HepG2 (cell line): Measurements from ENCODE around the gene OR8G1. TPM values are rescaled to one million over a fixed set of nuclear protein-coding genes. Genes with fewer than 3 reads are reported as not detected.

ENCODE experiments used
- ATAC-seq: fragments of 200-7000 bp; cut with Tn5 transposase; 3 replicates; pipeline ENCODE4 v1.9.1; 2020; ENCODE audit warnings: mild to moderate bottlenecking, moderate library complexity
- BruUV-seq: library from RNA; stranded (reverse); fragments of 400-500 nt; replicated peaks from 2 replicates; lab custom pipeline; 2021; lab: Mats Ljungman, UMichigan
- CTCF ChIA-PET: fragments of 300-600 bp; formaldehyde crosslinking; extraction: SDS; loops from one replicate; lab custom pipeline; 2021; ENCODE audit warnings: low total read pairs, inconsistent platforms, low intra/inter-chr PET ratio; lab: Yijun Ruan, JAX
- POLR2A ChIA-PET: fragments of 350-600 bp; sonication (Branson Sonifier 250); formaldehyde crosslinking; loops from one replicate; lab custom pipeline; 2020; ENCODE audit warnings: antibody characterized with exemption, inconsistent platforms; lab: Yijun Ruan, JAX
- DNase-seq: peaks from one replicate; pipeline ENCODE4 v3.0.0-alpha.2; 2015; ENCODE audit warnings: low spot score
- FAIRE-seq: peaks from 3 replicates; lab custom pipeline; 2011; peaks lifted over from hg19 to GRCh38; lab: Jason Lieb, UNC
- H2AFZ ChIP-seq: one replicate; pipeline ENCODE4 v1.6.1; 2011; ENCODE audit warnings: low read length, inconsistent platforms
- H3K27ac ChIP-seq: fragments of 300-600 bp; 3 replicates; pipeline ENCODE4 v1.8.0; 2011; ENCODE audit warnings: mixed run types, mild to moderate bottlenecking, mixed read lengths, low read length, inconsistent platforms; ENCODE audit not compliant: insufficient read depth; ENCODE audit errors: extremely low read length
- H3K27me3 ChIP-seq, 2 experiments: fragments of 200-600 bp in 1 of 2; 2 replicates in 1 of 2; 3 replicates in 1 of 2; pipeline versions ENCODE4 v1.6.0 to v1.8.0; 2011; ENCODE audit warnings: low read length in 2 of 2, mild to moderate bottlenecking in 2 of 2, moderate library complexity in 2 of 2, inconsistent platforms in 1 of 2; ENCODE audit not compliant: insufficient read depth in 2 of 2, control insufficient read depth in 1 of 2
- H3K36me3 ChIP-seq, 2 experiments: fragments of 200-600 bp in 1 of 2; replicated peaks in 1 of 2; 2 replicates in 1 of 2; 3 replicates in 1 of 2; pipeline versions ENCODE4 v1.5.1 to v1.8.0; 2011; ENCODE audit warnings: low read length in 2 of 2, inconsistent platforms in 1 of 2; ENCODE audit not compliant: insufficient read depth in 2 of 2, control insufficient read depth in 1 of 2
- H3K4me1 ChIP-seq: 2 replicates; pipeline ENCODE4 v1.5.1; 2012; ENCODE audit warnings: low read length, inconsistent platforms; ENCODE audit not compliant: insufficient read depth
- H3K4me2 ChIP-seq: 2 replicates; pipeline ENCODE4 v1.6.0; 2011; ENCODE audit warnings: low read depth, low read length, inconsistent platforms
- H3K4me3 ChIP-seq, 3 experiments: fragments of 200-600 bp in 1 of 3; sonication (generic), shearing (Covaris generic) in 1 of 3; replicated peaks in 1 of 3; 2 replicates each; pipeline ENCODE4 v1.5.1; 2011 to 2016; ENCODE audit warnings: low read length in 3 of 3, inconsistent platforms in 2 of 3, low read depth in 2 of 3, mild to moderate bottlenecking in 2 of 3, control low read depth in 1 of 3, mixed read lengths in 1 of 3; ENCODE audit not compliant: insufficient read depth in 1 of 3
- H3K79me2 ChIP-seq: one replicate; pipeline ENCODE4 v1.6.1; 2011; ENCODE audit warnings: low read length, inconsistent platforms; ENCODE audit not compliant: insufficient read depth
- H3K9ac ChIP-seq: 2 replicates; pipeline ENCODE4 v1.6.0; 2011; ENCODE audit warnings: mild to moderate bottlenecking, low read depth, low read length, inconsistent platforms; ENCODE audit not compliant: insufficient read depth
- H3K9me3 ChIP-seq: 2 replicates; pipeline ENCODE4 v1.5.1; 2012; ENCODE audit warnings: mild to moderate bottlenecking, low read length
- H4K20me1 ChIP-seq: 2 replicates; pipeline ENCODE4 v1.6.0; 2011; ENCODE audit warnings: inconsistent platforms, mild to moderate bottlenecking, low read length, moderate library complexity; ENCODE audit not compliant: insufficient read depth
- CEBPG ChIP-seq: IDR thresholded peaks from 2 replicates; pipeline ENCODE4 v1.6.1; 2016
- JUND ChIP-seq: sonication (generic); formaldehyde crosslinking; IDR thresholded peaks from 2 replicates; pipeline ENCODE4 v1.8.0; 2022; ENCODE audit warnings: mild to moderate bottlenecking, missing genetic modification reagents
- KLF13 ChIP-seq: sonication (generic); formaldehyde crosslinking; IDR thresholded peaks from 2 replicates; pipeline ENCODE4 v1.4.0; 2020; ENCODE audit warnings: mild to moderate bottlenecking, missing genetic modification reagents
- PHF20 ChIP-seq: sonication (generic); formaldehyde crosslinking; IDR thresholded peaks from 2 replicates; pipeline ENCODE4 v1.5.0; 2020; ENCODE audit warnings: mild to moderate bottlenecking, missing genetic modification reagents
- TCF7 ChIP-seq: sonication (generic); IDR thresholded peaks from 2 replicates; pipeline ENCODE4 v1.6.1; 2016; ENCODE audit warnings: antibody characterized with exemption, low read depth
- ZBTB3 ChIP-seq: sonication (generic); formaldehyde crosslinking; IDR thresholded peaks from 2 replicates; pipeline ENCODE4 v1.4.0; 2020; ENCODE audit warnings: low read depth, mild to moderate bottlenecking, moderate library complexity, missing genetic modification reagents, borderline replicate concordance
- ZFY ChIP-seq: sonication (generic); formaldehyde crosslinking; IDR thresholded peaks from 2 replicates; pipeline ENCODE4 v1.4.0; 2020; ENCODE audit warnings: missing genetic modification reagents
- ZNF101 ChIP-seq: sonication (generic); formaldehyde crosslinking; IDR thresholded peaks from 2 replicates; pipeline ENCODE4 v1.4.0; 2020; ENCODE audit warnings: mild to moderate bottlenecking, low read depth, missing genetic modification reagents, borderline replicate concordance
- ZNF160 ChIP-seq: sonication (generic); formaldehyde crosslinking; IDR thresholded peaks from 2 replicates; pipeline ENCODE4 v1.8.0; 2022; ENCODE audit warnings: mild to moderate bottlenecking, inconsistent platforms, missing genetic modification reagents
- ZNF317 ChIP-seq: sonication (generic); formaldehyde crosslinking; IDR thresholded peaks from 2 replicates; pipeline ENCODE4 v1.5.0; 2020; ENCODE audit warnings: mild to moderate bottlenecking, missing genetic modification reagents
- ZNF589 ChIP-seq: sonication (generic); formaldehyde crosslinking; conservative IDR thresholded peaks from 2 replicates; pipeline ENCODE4 v1.8.0; 2022; ENCODE audit warnings: mild to moderate bottlenecking, moderate library complexity, missing genetic modification reagents
- ZNF672 ChIP-seq: sonication (generic); formaldehyde crosslinking; IDR thresholded peaks from 2 replicates; pipeline ENCODE4 v1.8.1; 2022; ENCODE audit warnings: missing genetic modification reagents
- ZNF788 ChIP-seq: sonication (generic); formaldehyde crosslinking; IDR thresholded peaks from 2 replicates; pipeline ENCODE4 v1.5.0; 2020; ENCODE audit warnings: mild to moderate bottlenecking, missing genetic modification reagents, borderline replicate concordance
- ZSCAN20 ChIP-seq: sonication (generic); formaldehyde crosslinking; IDR thresholded peaks from 2 replicates; pipeline ENCODE4 v1.4.0; 2020; ENCODE audit warnings: missing genetic modification reagents, mild to moderate bottlenecking, borderline replicate concordance
- in situ Hi-C: cut with HindIII; loops from 2 replicates; pipeline ENCODE4 v1.10.0; 2017; ENCODE audit warnings: low pct_unique_long_range_greater_than_20kb; ENCODE audit not compliant: extremely low pct_ligation_motif_present
- intact Hi-C: fragments of 100-400 bp; cut with micrococcal nuclease; formaldehyde crosslinking; loops from one replicate; pipeline ENCODE4 v1.10.0; 2022; ENCODE audit not compliant: unreplicated experiment
- polyA plus RNA-seq, 8 experiments: library from polyadenylated mRNA; depleted of rRNA in 3 of 8; stranded (reverse) in 7 of 8; unstranded in 1 of 8; fragments of >200 nt; fragmentation: Illumina TruSeq in 4 of 8; extraction: Trizol in 4 of 8; gene quantifications; 2 replicates each; pipeline versions ENCODE4 v1.2.1 to v1.2.3, GENCODE V29; 2011 to 2016; ENCODE audit warnings: low read depth in 4 of 8, missing spikeins in 1 of 8, mixed read lengths in 1 of 8; ENCODE audit not compliant: insufficient read depth in 1 of 8
- total RNA-seq, 5 experiments: library from RNA; depleted of rRNA; stranded (reverse); fragments of >200 nt; fragmentation: Illumina TruSeq; extraction: Trizol; gene quantifications; 2 replicates each; pipeline ENCODE4 v1.2.3, GENCODE V29; 2016; ENCODE audit warnings: low read depth in 1 of 5
- TF ChIP-seq, protein P1 (sequence below): fragments of 450-650 bp; IDR thresholded peaks from 2 replicates; pipeline ENCODE4 v1.6.1; 2017
- TF ChIP-seq, protein P2 (sequence below): sonication (generic); formaldehyde crosslinking; IDR thresholded peaks from 2 replicates; pipeline ENCODE4 v1.4.0; 2020; ENCODE audit warnings: missing genetic modification reagents, mild to moderate bottlenecking, borderline replicate concordance
- TF ChIP-seq, protein P3 (sequence below): sonication (generic); formaldehyde crosslinking; IDR thresholded peaks from 2 replicates; pipeline ENCODE4 v1.8.1; 2023; ENCODE audit warnings: mild to moderate bottlenecking, missing genetic modification reagents, borderline replicate concordance
- TF ChIP-seq, protein P4 (sequence below): sonication (generic); formaldehyde crosslinking; IDR thresholded peaks from 2 replicates; pipeline ENCODE4 v1.9.0; 2021; ENCODE audit warnings: missing genetic modification reagents, mild to moderate bottlenecking, borderline replicate concordance
- TF ChIP-seq, protein P5 (sequence below): IDR thresholded peaks from 2 replicates; pipeline ENCODE4 v1.6.1; 2016
- TF ChIP-seq, protein P6 (sequence below): sonication (generic); formaldehyde crosslinking; IDR thresholded peaks from 2 replicates; pipeline ENCODE4 v1.4.0; 2020; ENCODE audit warnings: missing genetic modification reagents

OR8G1 gene
- total and polyA plus RNA-seq, 2 of the 13 experiments (the other 11 are each of a cell fraction or from before 2014, with no cell fraction given) = not detected

DNA sequence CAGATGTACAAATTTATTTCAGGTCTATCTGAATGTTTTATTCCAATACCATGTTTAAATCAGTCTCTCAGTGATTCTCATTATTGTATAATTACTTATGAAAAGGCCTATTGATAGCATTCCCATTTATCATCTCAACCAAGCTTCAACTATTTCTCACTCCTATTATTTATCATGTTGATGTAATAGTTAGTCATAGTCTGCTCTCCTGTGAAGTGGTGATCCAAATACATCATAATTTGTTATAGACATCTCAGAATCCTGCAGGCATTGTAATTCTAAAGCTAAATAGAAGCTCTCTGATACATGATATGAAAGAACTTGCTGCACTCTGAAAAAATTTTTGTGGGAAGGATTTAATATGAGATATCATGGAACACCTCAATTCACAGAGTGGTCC lies 21.8 kb upstream of the OR8G1 start:
- Histone ChIP-seq H2AFZ (no peak overlapping the region), H3K36me3 (no peaks in the 10 kb centered on the region), H3K4me2 (no peak overlapping the region), H3K9me3 (no peaks in the 10 kb centered on the region), H3K27ac (no peak overlapping the region), H3K9ac (no peak overlapping the region), H3K27me3 (no peaks in the 10 kb centered on the region; a peak in 1 of 5 replicates), H3K4me3 (no peak overlapping the region), H3K79me2 (no peaks in the 10 kb centered on the region), H4K20me1 (no peaks in the 10 kb centered on the region), H3K4me1 (no peaks in the 10 kb centered on the region)
- no TSS peak for BruUV-seq
- ATAC-seq (no peak), FAIRE-seq (no peak), DNase-seq (no peak)
- intact Hi-C loops (no loop called here), in situ Hi-C loops (no loop called here)
- CTCF ChIA-PET = no interaction called here
- POLR2A ChIA-PET = no interaction called here
- no peak for TF ChIP-seq ZNF160 (CRISPR knock-in tag)
- TF ChIP-seq TCF7 = no peak
- no peak for TF ChIP-seq ZSCAN20 (CRISPR knock-in tag)
- TF ChIP-seq CEBPG (CRISPR knock-in tag) = no peak
- TF ChIP-seq ZNF101 = no peak
- no peak for TF ChIP-seq KLF13 (CRISPR knock-in tag)
- TF ChIP-seq ZNF317 = no peak
- TF ChIP-seq ZNF788 (CRISPR knock-in tag) = no peak
- TF ChIP-seq PHF20 (CRISPR knock-in tag) = no peak
- TF ChIP-seq JUND (CRISPR knock-in tag) = no peak
- TF ChIP-seq, protein P1, sequence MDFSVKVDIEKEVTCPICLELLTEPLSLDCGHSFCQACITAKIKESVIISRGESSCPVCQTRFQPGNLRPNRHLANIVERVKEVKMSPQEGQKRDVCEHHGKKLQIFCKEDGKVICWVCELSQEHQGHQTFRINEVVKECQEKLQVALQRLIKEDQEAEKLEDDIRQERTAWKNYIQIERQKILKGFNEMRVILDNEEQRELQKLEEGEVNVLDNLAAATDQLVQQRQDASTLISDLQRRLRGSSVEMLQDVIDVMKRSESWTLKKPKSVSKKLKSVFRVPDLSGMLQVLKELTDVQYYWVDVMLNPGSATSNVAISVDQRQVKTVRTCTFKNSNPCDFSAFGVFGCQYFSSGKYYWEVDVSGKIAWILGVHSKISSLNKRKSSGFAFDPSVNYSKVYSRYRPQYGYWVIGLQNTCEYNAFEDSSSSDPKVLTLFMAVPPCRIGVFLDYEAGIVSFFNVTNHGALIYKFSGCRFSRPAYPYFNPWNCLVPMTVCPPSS = no peak
- TF ChIP-seq, protein P2, sequence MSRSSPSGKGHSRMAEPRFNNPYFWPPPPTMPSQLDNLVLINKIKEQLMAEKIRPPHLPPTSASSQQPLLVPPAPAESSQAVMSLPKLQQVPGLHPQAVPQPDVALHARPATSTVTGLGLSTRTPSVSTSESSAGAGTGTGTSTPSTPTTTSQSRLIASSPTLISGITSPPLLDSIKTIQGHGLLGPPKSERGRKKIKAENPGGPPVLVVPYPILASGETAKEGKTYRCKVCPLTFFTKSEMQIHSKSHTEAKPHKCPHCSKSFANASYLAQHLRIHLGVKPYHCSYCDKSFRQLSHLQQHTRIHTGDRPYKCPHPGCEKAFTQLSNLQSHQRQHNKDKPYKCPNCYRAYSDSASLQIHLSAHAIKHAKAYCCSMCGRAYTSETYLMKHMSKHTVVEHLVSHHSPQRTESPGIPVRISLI (CRISPR knock-in tag) = no peak
- no peak for TF ChIP-seq ZFY (CRISPR knock-in tag)
- TF ChIP-seq, protein P3, sequence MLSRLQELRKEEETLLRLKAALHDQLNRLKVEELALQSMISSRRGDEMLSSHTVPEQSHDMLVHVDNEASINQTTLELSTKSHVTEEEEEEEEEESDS (CRISPR knock-in tag) = no peak
- no peak for TF ChIP-seq ZNF589
- TF ChIP-seq ZBTB3 = no peak
- TF ChIP-seq, protein P4, sequence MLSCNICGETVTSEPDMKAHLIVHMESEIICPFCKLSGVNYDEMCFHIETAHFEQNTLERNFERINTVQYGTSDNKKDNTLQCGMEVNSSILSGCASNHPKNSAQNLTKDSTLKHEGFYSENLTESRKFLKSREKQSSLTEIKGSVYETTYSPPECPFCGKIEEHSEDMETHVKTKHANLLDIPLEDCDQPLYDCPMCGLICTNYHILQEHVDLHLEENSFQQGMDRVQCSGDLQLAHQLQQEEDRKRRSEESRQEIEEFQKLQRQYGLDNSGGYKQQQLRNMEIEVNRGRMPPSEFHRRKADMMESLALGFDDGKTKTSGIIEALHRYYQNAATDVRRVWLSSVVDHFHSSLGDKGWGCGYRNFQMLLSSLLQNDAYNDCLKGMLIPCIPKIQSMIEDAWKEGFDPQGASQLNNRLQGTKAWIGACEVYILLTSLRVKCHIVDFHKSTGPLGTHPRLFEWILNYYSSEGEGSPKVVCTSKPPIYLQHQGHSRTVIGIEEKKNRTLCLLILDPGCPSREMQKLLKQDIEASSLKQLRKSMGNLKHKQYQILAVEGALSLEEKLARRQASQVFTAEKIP (CRISPR knock-in tag) = no peak
- TF ChIP-seq ZNF672 (CRISPR knock-in tag) = no peak
- TF ChIP-seq, protein P5, sequence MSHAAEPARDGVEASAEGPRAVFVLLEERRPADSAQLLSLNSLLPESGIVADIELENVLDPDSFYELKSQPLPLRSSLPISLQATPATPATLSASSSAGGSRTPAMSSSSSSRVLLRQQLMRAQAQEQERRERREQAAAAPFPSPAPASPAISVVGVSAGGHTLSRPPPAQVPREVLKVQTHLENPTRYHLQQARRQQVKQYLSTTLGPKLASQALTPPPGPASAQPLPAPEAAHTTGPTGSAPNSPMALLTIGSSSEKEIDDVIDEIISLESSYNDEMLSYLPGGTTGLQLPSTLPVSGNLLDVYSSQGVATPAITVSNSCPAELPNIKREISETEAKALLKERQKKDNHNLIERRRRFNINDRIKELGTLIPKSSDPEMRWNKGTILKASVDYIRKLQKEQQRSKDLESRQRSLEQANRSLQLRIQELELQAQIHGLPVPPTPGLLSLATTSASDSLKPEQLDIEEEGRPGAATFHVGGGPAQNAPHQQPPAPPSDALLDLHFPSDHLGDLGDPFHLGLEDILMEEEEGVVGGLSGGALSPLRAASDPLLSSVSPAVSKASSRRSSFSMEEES (CRISPR knock-in tag) = no peak
- TF ChIP-seq, protein P6, sequence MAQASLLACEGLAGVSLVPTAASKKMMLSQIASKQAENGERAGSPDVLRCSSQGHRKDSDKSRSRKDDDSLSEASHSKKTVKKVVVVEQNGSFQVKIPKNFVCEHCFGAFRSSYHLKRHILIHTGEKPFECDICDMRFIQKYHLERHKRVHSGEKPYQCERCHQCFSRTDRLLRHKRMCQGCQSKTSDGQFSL (CRISPR knock-in tag) = no peak
